Measurements from ENCODE around the gene ZC3H10.

DNA sequence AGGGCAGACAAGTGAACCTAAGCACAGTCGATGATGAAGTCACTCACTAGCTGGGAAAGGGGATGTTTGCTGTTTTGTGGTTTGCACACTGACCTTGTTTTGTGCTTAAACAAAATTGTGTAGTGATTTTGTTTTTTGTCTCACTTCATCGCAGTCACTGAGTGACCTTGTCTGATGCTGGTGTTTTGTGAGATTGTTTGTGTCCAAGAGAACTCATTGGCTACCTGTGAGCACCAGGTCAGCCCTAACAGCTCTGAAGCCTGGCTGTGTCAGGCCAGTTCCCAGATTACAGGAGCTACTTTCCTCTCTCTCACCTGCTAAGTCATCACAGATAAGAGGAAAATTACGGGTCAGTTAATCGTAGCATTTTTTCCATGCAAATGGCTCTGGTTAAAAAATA lies 6.1 kb downstream of the ZC3H10 start:
- TF ChIP-seq SUZ12 (IDR thresholded peaks at IDR 0.05; ENCODE audit: low read length) (no peak), POLR2A (IDR thresholded peaks at IDR 0.05; ENCODE audit: control extremely low read depth in 1 of 2, low read depth in 2 of 2, low read length in 2 of 2) (no peak), ATF3 (IDR thresholded peaks at IDR 0.05; ENCODE audit: insufficient read depth, low read depth, low read length) (no peak)

Data from H1 (cell line).